ENCODE data around the gene C1QTNF6.
"Not testable (repeated sequence)": the region's sequence is repeated elsewhere in the genome, so short reads cannot be mapped to it uniquely, and the experiment has no call there.

Gene C1QTNF6

DNA sequence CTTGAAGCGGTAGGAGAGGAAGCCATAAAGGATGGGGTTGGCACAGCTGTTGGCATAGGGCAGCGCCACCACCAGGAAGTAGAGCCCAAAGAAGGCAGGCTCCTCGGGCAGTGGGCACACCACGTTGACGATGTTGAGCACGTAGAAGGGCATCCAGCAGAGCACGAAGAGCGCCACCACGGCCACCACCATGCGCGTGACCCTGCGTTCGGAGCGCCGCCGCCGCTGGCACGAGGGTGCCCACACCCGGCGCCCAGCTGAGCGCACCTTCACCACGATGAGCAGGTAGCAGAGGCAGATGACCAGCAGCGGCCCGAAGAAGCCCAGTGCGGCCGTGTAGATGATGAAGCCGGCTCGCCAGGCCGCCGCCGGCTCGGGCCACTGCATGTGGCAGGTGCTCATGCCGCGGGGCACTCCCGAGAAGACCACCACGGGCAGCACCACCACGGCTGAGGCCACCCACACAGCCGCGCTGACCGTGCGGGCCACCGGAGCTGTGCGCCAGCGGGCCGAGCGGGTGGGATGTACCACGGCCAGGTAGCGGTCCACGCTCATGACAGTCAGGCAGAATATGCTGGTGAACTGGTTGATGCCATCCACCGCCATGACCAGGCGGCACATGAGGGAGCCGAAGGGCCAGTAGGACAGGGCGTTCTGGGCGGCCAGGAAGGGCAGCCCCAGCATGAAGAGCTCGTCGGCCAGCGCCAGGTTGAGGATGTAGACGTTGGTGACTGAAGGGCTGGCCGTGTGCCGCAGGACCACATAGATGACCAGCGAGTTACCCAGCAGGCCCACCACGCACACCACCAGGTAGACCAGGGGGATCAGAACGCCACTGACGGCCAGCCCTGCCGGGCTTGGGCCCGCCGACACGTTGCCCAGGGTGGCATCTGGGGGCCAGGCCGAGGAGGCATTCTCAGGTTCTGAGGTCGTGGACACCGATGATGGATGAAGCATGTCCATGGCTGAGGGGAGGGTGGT is 19.1 kb upstream of the C1QTNF6 start:
- no peak for DNase-seq (ENCODE audit: low spot score)

DNA sequence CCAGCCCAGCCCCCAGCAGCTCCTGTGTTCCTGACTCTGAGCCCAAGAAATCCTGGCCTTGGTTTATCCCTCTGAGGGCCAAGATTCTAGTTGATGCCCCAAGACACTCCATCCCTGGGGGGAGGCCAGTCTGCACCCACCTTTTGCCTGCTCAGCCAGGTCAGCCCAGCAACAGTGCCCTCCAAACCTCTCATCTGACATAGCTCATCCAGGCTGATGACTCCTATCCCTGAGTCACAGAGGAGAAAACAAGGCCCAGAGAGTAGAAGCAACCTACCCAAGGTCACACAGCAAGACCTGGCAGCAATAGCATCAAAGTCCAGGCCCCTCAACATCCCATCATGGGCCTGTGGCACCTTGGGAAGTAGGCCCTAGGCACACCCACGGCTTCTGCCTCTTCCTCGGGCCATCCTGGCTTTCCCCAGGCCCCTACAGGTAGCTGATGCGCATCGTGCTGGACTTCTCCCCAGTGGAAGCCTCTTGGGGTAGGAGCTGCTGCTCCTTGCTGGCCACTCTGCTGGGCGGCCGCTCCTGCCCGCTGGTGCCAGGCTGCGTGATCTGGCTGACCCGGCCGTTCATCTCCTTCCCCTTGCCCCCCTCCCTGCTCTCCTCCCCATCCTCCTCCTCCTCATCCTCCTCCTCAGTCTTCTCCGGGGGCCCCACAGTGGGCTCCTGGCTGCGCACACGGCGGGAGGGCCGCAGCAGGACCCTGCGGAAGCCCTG is 18.2 kb upstream of the C1QTNF6 start:
- no peak for DNase-seq (ENCODE audit: low spot score)

DNA sequence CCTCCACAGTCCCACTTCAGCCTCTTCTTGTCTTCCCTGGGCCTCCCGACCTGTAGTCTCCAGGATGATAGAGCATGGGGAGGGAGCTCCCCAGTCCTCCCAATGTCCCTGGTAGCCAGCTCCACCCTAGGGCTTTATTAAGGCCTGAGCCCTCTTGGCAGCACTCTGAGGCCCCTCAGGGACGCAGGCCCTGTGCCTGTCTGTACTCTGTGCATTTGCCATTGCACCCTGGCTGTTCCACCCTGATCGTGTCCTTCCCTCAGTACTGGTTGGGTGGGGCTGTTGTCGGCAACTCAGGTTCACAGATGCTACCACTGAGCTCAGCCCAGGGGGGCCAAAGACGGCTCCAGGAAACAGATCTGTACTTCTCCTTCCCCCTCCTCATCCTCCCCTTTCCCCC is 17.0 kb upstream of the C1QTNF6 start:
- DNase-seq (ENCODE audit: low spot score): no peak

DNA sequence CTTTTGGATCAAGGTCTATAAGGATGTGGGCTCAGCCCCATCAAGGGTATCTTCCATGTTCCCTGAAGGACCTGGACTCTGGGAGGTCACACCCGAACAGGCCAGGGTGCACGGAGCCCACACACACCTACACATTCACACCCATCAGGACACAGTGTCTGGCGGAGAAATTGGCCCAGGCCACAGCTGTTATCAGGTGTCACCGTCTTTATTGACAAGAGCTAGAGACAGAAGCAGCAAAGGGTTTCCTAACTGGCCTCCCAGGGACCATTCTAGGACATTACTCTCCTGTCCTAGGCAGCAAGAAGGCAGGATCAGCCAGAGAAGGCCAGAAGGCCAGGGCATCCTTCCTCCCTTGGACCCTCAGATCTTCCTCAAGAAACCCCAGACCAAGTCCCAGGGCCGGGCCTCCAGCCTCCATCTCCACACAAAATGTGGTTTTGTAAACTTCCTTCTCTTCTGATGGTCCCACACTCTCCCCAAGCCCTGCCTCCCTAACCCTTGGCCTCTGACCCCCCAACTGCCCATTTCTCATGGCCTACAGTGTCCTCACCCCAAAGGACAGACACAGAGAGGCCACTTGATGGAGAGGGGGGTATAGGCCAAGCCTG is 16.1 kb upstream of the C1QTNF6 start:
- DNase-seq (ENCODE audit: low spot score): no peak

DNA sequence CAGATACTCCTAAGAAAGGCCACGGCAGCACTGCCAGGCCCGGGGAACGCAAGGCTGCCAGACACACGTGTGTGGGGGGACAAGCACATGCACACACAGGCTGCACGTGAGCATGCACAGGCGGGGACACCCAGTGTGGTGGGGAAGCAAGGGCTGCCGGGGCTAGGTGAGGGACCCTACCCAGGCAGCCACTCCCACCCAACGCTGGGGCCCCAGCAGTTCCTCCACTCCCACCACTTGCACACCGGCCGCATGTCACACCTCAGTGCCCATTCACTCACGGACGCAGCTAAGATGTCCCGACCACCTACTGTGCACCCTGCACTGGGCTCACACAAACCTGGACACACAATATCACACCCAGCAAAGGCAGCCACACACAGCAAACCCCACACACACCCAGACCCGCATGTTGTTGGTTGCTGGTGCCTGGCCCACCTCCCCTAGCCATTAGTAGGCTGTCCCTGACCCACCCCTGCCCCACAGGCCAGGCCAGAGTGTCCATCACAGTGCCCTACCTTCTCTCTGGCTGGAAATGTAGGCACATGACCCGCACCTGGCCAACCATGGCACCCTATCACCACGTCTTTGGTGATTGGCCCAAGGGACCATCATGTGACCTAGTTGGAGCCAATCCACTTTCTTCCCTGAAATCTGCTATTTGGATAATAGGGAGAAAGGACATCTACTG is 15.5 kb upstream of the C1QTNF6 start:
- DNase-seq (ENCODE audit: low spot score): no peak

DNA sequence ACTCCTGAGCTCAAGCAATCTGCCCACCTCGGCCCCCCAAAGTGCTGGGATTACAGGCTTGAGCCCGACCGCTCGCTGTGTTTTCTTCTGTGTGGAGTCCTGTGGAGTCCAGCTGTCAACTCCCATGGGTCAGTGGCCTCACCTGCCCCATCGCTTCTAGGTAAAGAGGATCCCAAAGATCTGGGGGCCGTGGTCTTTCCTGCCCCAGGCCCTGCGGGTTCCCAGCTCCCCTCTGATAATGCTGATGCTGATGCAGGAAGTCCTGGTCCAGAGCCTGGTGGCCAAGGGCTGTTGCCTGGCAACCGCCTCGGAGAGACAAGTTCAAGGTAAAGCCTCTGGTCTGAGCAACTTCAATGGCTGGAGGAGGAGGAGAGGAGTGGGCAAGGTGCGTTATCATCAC is 14.7 kb upstream of the C1QTNF6 start:
- no peak for DNase-seq (ENCODE audit: low spot score)

DNA sequence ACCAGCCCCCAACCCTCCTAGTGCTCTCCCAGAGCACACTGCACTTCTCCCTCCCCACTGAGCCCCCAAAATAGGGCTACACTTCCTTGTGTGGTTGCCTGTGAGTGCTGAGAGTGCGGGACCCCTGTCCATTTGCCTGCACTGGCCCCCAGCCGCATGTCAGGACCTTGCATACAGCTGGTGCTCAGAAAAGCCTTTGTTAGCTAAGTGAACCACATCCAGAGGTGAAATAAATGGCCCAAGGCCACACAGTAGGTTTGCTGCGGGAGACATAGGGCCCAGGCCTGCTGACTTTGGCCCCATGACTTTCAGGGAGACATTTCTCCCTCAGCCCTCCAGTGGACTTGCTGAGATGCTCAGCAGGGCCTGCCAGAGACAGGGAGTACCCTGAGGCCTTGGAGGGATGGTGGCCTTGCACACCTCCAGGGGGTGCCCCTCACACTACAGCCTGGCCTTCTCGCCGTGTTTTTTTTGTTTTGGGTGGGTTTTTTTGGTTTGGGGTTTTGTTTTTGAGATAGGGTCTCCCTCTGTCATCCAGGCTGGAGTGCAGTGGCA is 14.0 kb upstream of the C1QTNF6 start:
- DNase-seq (ENCODE audit: low spot score): no peak

DNA sequence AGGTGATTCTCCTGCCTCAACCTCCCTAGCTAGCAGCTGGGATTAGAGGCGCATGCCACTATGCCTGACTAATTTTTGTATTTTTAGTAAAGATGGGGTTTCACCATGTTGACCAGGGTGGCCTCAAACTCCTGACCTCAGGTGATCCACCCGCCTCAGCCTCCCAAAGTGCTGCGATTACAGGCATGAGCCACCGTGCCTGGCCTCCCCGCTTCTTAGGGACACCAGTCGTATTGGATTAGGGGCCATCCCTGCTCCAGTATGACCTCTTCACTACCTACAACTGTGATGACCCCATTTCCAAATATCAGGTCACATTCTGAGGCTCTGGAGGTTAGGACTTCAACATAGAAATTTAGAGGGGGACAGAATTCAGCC is 13.4 kb upstream of the C1QTNF6 start:
- not testable (repeated sequence) for DNase-seq (ENCODE audit: low spot score)

DNA sequence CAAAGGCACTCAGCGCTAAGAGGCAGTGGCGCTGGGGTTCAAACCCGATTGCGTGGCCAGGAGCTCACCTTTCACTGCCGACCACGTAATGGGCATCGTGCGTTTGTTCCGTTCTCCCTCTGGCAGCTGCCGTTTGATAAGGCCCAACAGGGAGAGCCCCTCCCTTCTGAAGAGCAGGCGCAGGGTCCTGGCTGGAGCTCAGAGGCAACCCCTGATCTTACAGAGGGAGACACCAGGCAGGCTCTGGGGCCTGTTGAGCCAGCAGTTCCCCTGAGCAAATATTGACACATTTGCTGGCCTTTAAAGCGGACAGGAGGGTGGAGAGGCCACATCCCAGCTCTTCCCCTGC is 11.7 kb upstream of the C1QTNF6 start:
- DNase-seq (ENCODE audit: low spot score): no peak

DNA sequence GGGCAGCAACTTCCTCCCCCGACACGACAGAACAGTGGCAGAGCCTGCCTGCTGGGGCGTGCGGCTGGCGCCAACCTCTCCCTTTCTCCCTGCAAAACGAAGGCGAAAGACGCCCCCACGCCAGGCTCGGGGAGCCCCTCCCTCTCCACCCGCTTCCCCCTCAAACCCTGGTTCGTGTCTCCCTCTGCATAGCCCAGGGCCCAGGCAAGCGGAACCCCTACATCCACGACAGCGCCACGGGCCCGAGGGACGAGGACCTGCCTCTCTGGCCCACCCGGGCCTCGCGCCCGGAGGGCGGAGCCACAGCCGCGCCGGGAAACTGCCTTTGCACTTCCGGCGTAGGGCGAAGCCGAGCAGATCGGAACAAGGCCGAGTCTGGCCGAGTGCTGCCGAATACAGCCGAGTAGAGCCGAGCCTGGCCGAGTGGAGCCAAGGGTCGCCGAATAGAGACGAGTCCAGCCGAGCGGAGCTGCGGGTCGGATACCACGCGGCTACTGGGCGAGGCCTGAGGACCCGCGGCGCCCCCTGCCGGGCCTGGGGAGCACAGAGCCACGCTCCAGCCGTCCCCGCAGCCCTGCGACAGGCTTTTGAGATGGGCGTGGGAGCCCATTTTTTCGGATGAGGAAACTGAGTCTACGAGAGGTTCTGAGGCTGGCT is 11.2 kb upstream of the C1QTNF6 start:
- DNase-seq (ENCODE audit: low spot score): peak; percentile 97

DNA sequence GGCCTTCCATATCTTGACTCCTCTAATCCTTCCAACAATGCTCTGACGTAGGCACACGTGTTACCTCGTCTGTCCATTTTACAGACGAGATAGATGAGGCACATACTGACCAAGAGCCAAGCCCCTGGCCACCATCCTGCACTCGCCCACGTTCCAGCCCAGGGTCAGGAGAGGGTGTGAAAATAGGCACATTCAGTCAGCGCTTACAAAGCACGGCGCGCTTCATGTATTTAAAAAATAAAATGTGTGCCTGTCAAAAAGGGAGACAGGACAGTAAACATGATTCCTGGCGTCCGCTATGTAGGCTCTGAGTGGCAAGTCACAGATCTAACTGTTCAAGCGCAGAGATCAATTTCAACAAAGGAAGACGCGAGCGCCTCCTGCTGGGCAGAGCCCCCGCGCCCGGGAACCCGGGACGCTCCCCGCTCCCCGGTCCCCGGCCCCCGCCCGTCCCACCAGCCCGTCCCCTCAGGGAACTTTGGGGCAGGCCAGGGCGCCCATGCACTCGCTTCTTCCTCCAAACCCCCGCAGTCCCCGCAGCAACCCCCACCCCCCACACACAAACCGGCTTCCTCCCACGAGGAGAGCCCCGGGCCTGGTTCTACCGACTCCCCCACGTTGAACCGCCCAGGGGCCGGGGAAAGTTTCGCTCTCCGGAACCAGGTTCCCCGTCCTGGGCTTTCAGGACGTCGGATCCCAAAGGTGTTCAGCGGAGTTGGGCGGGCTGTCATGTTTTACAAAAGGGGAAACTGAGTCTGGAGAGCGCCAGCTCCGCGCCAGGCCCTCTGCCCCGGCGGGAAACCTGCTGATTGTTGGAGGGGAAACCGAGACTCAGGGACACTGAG is 10.4 kb upstream of the C1QTNF6 start:
- DNase-seq (ENCODE audit: low spot score): peak; percentile 74

DNA sequence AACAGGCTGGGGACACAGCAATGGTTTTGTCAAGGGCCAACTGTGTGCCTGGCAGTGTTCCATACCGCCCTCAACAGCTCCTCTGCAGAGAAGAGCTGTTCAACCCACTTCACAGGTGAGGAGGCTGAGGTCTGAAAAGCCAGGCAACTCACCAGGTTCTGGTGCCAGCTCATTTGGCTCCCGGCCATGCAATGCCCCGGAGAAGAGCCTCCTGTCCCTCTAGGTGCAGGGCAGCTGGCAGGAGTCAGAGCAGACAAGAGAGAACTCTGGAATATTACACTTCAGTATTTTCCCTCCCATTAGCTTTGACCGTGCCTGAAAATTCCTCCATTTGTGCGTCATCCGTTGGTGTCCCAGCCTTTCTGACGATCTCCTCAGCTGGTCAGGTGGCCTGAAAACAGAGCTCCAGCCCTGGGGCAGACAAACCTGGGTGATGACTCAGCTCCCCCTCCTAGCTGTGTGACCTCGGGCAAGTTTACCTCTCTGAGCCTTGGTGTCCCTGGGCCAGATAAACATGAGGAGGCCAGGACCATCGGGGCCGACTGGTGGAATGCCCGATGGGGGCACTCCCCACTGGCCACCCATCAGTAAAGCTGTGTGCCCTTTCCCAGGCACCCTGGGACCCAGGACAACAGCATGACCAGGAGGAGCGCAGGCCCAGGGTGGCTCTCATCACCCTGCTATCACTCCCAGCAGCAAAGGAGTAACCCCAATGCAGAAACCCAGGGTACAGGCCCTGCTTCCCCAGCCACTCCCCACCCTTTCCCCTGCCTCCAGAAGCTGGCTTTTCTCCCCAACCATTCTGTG is 9.6 kb upstream of the C1QTNF6 start:
- no peak for DNase-seq (ENCODE audit: low spot score)

DNA sequence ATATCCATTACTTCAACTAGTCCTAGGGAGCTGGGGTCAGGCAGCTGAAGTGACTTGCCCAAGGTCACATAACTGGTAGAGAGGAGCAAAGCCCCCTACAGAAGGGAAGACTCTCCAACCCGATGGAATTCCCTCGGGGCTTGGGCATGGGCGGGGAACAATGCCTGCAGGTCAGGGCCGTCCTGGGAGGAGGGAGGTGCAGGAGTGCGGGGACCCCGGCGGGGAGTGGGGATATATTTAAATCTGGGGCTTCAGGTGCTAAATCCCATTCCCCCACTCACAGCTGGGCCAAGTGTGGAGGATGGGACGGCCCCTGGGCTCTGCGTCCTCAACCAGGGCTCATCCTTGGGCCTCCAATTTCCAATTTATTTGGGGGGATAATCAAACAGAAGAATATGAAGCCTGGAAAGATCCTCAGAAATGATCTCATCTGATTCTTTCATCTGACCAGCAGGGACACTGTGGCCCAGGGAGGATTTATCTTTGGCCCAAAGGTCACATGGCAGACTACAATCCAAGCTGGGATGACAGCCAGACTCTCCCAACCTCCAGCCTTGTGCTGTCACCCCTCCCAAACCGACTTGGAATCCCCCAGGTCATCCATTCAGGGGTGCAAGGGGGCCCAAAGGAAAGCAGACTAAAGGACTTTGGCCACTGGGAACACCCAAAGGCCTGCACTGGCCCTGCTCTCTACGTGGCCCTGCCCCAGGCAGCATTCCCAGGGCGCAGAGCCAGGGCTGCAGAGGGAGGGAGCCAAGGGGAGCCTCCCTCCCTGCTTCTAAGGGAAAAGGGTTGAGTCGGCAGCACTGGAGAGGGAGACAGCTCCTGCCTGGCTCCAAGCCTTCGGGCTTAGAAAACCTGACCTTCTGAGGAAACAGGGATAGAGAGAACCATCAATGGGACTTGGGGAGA is 8.7 kb upstream of the C1QTNF6 start:
- no peak for DNase-seq (ENCODE audit: low spot score)

DNA sequence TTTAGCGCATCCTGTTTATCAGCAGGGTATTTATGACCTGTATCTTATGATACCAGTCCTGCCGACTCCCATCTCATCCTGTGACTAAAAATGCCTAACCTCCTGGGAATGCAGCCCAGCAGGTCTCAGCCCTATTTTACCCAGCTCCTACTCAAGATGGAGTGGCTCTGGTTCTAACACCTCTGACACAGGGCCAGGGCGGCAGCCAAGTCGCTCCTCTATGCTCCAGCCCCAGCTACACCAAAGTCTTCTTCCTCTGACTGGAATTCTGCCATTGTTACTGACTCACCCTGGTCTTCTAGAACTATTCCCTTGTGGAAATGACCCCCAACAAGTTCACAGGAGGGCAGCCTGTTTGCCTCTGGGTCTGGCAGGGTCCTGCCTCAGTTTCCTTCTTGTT is 7.9 kb upstream of the C1QTNF6 start:
- no peak for DNase-seq (ENCODE audit: low spot score)

DNA sequence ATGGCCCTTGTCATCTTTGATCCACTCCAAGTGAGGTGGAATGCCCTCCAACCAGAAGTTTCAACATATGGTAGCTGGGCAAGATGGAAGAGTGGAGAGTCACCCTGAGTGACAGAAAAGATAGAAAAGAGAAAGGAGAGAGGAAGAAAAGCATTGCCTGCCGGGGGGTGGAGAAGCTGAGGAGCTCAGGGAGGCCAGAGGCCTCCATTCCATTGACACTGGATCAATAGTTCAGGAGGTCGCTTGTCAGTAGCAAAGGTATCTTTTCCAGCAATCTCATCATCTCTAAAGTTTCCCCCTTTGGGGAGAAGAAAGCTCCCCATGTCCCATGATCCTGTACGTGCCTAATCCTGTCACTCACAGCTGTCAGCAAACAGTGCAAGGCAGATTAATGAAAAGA is 6.7 kb upstream of the C1QTNF6 start:
- DNase-seq (ENCODE audit: low spot score): no peak

DNA sequence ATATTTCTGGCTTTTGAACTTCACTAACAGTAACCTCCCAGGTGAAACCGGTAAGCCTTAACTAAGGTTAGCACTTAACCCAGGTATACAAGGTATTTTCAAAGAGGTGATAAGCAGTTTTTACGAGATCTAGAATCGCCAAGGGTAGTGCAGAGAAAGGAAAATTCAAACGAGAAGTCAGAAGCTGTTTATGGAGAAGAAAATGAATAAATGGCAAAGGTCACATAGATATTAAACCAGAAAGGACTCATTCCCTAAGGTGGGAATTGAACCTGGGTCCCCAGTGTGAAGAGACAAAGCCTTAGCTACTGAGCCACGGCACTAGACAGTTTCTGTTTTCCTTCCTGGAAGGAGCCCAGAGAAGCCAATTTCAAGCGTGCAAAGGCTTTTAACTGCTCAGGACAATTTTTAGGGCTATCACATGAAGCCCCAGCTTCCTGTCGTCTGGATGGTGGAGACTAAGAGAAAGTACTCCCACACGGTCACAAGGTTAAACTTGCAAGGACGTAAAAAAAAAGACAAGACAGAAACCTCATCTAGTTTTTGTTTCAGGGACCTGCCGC is 5.7 kb upstream of the C1QTNF6 start:
- DNase-seq (ENCODE audit: low spot score): no peak

DNA sequence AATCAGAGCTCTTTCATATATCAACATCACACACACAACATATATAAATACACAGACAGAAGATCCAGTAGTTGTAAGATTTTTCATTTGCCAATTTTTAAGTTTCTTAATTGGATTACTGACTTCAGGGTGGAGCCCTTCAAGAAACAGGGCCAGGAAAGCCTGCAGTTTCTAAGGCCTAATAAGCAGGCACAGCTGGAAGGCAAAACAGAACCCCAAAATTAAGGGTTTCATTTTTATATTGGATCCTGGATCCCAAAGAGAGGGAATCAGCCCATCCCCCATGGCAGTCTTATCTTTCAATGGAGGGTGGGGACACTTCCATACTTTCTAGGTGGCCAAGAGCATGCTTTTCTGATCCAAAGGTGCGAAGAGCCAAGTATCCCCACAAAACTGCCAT is 4.7 kb upstream of the C1QTNF6 start:
- DNase-seq (ENCODE audit: low spot score): no peak

DNA sequence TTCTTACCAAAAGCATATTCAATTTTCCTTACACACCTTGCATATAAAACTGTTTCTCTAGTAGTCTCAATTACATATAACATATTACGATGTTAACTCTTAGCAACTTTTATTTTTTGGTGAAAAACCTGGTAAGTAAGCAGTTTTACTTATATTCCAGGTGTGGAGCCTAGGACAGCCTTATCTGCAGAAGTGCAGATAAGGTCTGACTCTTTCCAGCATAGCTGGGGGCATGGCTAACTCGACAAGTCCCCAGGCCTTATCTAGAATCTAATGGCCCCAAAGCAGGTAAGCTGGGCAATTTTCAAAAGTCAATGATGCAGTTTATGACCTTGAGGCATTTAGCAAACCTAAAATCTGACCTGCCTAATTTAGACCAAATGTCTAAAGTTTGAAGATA is 4.2 kb upstream of the C1QTNF6 start:
- DNase-seq (ENCODE audit: low spot score): no peak

Measured in RKO (cell line).